GM12878 (cell line): Measurements from ENCODE around the gene PRC1. TPM values are rescaled to one million over a fixed set of nuclear protein-coding genes. Genes with fewer than 3 reads are reported as not detected.

Experiments used
- ATAC-seq: fragments of 200-7000 bp; cut with Tn5 transposase; 3 replicates; pipeline ENCODE4 v1.9.1; 2020; ENCODE audit warnings: mild to moderate bottlenecking, moderate library complexity
- BruUV-seq: library from RNA; stranded (reverse); fragments of 400-500 nt; replicated peaks from 2 replicates; lab custom pipeline; 2021; lab: Mats Ljungman, UMichigan
- CTCF ChIA-PET: fragments of 300-600 bp; sonication (Branson Sonifier 250); formaldehyde crosslinking; extraction: SDS; loops from one replicate; lab custom pipeline; 2021; ENCODE audit warnings: inconsistent platforms; lab: Yijun Ruan, JAX
- POLR2A ChIA-PET: fragments of 350-600 bp; formaldehyde crosslinking; extraction: SDS; loops from one replicate; lab custom pipeline; 2021; ENCODE audit warnings: inconsistent platforms; lab: Charles Lee
- RAD21 ChIA-PET: fragments of 300-600 bp; sonication (Branson Sonifier 250); formaldehyde crosslinking; loops from one replicate; lab custom pipeline; 2023; ENCODE audit warnings: antibody characterized with exemption; ENCODE audit not compliant: unreplicated experiment; lab: Charles Lee
- SMC1A ChIA-PET: fragments of 300-600 bp; sonication (Branson Sonifier 250); formaldehyde crosslinking; loops from one replicate; lab custom pipeline; 2023; ENCODE audit not compliant: unreplicated experiment, uncharacterized antibody; lab: Charles Lee
- DNase-seq: peaks from one replicate; pipeline ENCODE4 v3.0.0-alpha.2; 2011; ENCODE audit warnings: low read depth, low spot score
- FAIRE-seq: peaks from 3 replicates; lab custom pipeline; 2011; peaks lifted over from hg19 to GRCh38; lab: Jason Lieb, UNC
- H2AFZ ChIP-seq: 2 replicates; pipeline ENCODE4 v1.6.0; 2011; ENCODE audit warnings: low read depth, low read length, control low read depth; ENCODE audit not compliant: control insufficient read depth
- H3K27ac ChIP-seq: 2 replicates; pipeline ENCODE4 v1.5.1; 2011; ENCODE audit warnings: control low read depth; ENCODE audit not compliant: control insufficient read depth, insufficient read depth
- H3K27me3 ChIP-seq, 2 experiments: replicated peaks in 1 of 2; 2 replicates each; pipeline versions ENCODE4 v1.6.0 to v1.6.1; 2011; ENCODE audit warnings: low read length in 1 of 2; ENCODE audit not compliant: control insufficient read depth in 2 of 2, insufficient read depth in 2 of 2
- H3K36me3 ChIP-seq, 2 experiments: 2 replicates each; pipeline ENCODE4 v1.5.1; 2011; ENCODE audit warnings: low read length in 1 of 2; ENCODE audit not compliant: control insufficient read depth in 2 of 2, insufficient read depth in 2 of 2
- H3K4me1 ChIP-seq: 2 replicates; pipeline ENCODE4 v1.6.1; 2011; ENCODE audit warnings: mild to moderate bottlenecking, low read length, moderate library complexity, mixed read lengths; ENCODE audit not compliant: control insufficient read depth, insufficient read depth
- H3K4me2 ChIP-seq: 2 replicates; pipeline ENCODE4 v1.6.0; 2011; ENCODE audit warnings: control low read depth; ENCODE audit not compliant: control insufficient read depth, insufficient read depth
- H3K4me3 ChIP-seq: fragments of 200-600 bp; sonication (generic); 2 replicates; pipeline ENCODE4 v1.5.1; 2016
- H3K79me2 ChIP-seq: 2 replicates; pipeline ENCODE4 v1.6.0; 2011; ENCODE audit warnings: low read length; ENCODE audit not compliant: control insufficient read depth, insufficient read depth
- H3K9ac ChIP-seq: 2 replicates; pipeline ENCODE4 v1.8.0; 2011; ENCODE audit warnings: low read length, control low read depth, mixed read lengths; ENCODE audit not compliant: control insufficient read depth, insufficient read depth
- H3K9me3 ChIP-seq: replicated peaks from 3 replicates; pipeline ENCODE4 v1.5.1; 2011; ENCODE audit warnings: mild to moderate bottlenecking, low read length; ENCODE audit not compliant: control insufficient read depth, insufficient read depth
- H4K20me1 ChIP-seq: 2 replicates; pipeline ENCODE4 v1.6.0; 2011; ENCODE audit not compliant: control insufficient read depth, insufficient read depth
- POLR2A ChIP-seq: IDR thresholded peaks from 2 replicates; pipeline ENCODE4 v1.6.1; 2011; ENCODE audit warnings: low read depth, mild to moderate bottlenecking, low read length
- YBX1 ChIP-seq: fragments of 450-650 bp; IDR thresholded peaks from 2 replicates; pipeline ENCODE4 v1.6.1; 2016; ENCODE audit warnings: antibody characterized with exemption
- WGBS: methylation state at CpG from one replicate; pipeline ENCODE4 v1.1.6; 2016; ENCODE audit warnings: low lambda C conversion rate; ENCODE audit not compliant: insufficient replicate concordance, insufficient coverage; ENCODE audit errors: missing lambda C conversion rate; 5-methylcytosine and 5-hydroxymethylcytosine counted together
- in situ Hi-C: fragments of 300-500 bp; cut with MboI; formaldehyde crosslinking; loops from 9 replicates; pipeline ENCODE4 v1.14.3; 2018; ENCODE audit warnings: mixed read lengths
- intact Hi-C: fragments of 100-400 bp; cut with micrococcal nuclease; formaldehyde crosslinking; loops from one replicate; pipeline ENCODE4 v1.14.2; 2022; ENCODE audit not compliant: unreplicated experiment
- polyA plus RNA-seq, 11 experiments: library from polyadenylated mRNA; depleted of rRNA in 4 of 11; unstranded in 6 of 11; stranded (reverse) in 5 of 11; fragments of >200 nt; fragmentation: Nextera tagmentation in 4 of 11; fragmentation: Illumina TruSeq in 1 of 11; extraction: Ambion mirVana in 4 of 11; extraction: Trizol in 1 of 11; gene quantifications; 1 replicate in 1 of 11; 2 replicates in 10 of 11; pipeline versions ENCODE4 v1.2.1 to v1.2.3, GENCODE V29; 2011 to 2016; ENCODE audit warnings: inconsistent platforms in 2 of 11, missing spikeins in 2 of 11, low read depth in 1 of 11
- total RNA-seq, 4 experiments: library from RNA; depleted of rRNA in 3 of 4; stranded (reverse); fragments of >200 nt in 3 of 4; fragmentation: Illumina TruSeq in 1 of 4; extraction: Trizol in 1 of 4; gene quantifications; 2 replicates each; pipeline versions ENCODE4 v1.2.1 to v1.2.3, GENCODE V29; 2013 to 2021
- TF ChIP-seq, protein P1 (sequence below): fragments of 450-650 bp; IDR thresholded peaks from 2 replicates; pipeline ENCODE4 v1.6.1; 2018; ENCODE audit warnings: mild to moderate bottlenecking, low read depth, moderate library complexity; ENCODE audit not compliant: partially characterized antibody

PRC1 gene
- total and polyA plus RNA-seq, 10 of the 15 experiments (the other 5 are each of a cell fraction or from before 2014, with no cell fraction given): 100 to 241 (median 131) TPM

DNA sequence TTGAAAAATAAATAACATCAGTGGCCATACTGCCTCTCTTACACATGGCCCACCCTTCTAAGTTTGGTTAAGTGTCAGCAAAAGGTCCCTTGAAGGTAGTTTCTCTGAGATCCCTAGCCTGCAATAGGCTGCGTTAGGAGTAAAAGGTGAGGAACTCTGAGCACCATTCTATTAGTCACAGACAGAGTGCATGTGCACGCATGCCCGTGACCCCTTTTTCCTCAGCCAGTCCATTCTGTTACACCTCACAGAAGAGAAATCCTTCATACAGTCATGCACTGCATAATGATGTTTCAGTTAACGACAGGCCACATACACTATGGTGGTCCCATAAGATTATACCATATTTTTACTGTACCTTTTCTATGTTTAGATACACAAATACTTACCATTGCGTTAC is 27.1 kb downstream of the PRC1 start:
- Histone ChIP-seq H3K4me2 (no peak overlapping the region), H3K27me3 (no peaks in the 10 kb centered on the region), H3K79me2 (no peaks in the 10 kb centered on the region), H3K9ac (no peak overlapping the region), H3K9me3 (no peaks in the 10 kb centered on the region)
- ChIA-PET RAD21 (no interaction called here), POLR2A (interaction anchor here (0.6 to 1.2 kb wide), 2 partner anchors 12 to 69 kb away, joined by 3 to 6 read pairs; no protein-coding TSS in a partner anchor)
- no TSS peak for BruUV-seq
- in situ Hi-C loops (loop anchor here (25.0 kb wide), 1 partner anchor 1380 kb away; the partner anchor contains the start of gene TICRR), intact Hi-C loops (no loop called here)
- TF ChIP-seq, protein P1, sequence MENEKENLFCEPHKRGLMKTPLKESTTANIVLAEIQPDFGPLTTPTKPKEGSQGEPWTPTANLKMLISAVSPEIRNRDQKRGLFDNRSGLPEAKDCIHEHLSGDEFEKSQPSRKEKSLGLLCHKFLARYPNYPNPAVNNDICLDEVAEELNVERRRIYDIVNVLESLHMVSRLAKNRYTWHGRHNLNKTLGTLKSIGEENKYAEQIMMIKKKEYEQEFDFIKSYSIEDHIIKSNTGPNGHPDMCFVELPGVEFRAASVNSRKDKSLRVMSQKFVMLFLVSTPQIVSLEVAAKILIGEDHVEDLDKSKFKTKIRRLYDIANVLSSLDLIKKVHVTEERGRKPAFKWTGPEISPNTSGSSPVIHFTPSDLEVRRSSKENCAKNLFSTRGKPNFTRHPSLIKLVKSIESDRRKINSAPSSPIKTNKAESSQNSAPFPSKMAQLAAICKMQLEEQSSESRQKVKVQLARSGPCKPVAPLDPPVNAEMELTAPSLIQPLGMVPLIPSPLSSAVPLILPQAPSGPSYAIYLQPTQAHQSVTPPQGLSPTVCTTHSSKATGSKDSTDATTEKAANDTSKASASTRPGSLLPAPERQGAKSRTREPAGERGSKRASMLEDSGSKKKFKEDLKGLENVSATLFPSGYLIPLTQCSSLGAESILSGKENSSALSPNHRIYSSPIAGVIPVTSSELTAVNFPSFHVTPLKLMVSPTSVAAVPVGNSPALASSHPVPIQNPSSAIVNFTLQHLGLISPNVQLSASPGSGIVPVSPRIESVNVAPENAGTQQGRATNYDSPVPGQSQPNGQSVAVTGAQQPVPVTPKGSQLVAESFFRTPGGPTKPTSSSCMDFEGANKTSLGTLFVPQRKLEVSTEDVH: no peak
- TF ChIP-seq, all 136 proteins: peak for 0
- ATAC-seq (no peak), DNase-seq (no peak), FAIRE-seq (no peak)
- Histone ChIP-seq H3K4me3 (no peak overlapping the region), H4K20me1 (no peaks in the 10 kb centered on the region), H2AFZ (no peak overlapping the region), H3K27ac (no peak overlapping the region), H3K4me1 (no peaks in the 10 kb centered on the region), H3K36me3 (peaks cover 32 to 43% of the 10 kb centered on the region in 2 experiments)
- ChIA-PET SMC1A (no interaction called here), CTCF (interaction anchor here (1.2 to 2.6 kb wide), 2 partner anchors 11 kb away, joined by 5 to 12 read pairs; partner anchors contain the start of gene RCCD1)
- WGBS: over 99% methylated on average over 5 of the region's 5 CpGs

DNA sequence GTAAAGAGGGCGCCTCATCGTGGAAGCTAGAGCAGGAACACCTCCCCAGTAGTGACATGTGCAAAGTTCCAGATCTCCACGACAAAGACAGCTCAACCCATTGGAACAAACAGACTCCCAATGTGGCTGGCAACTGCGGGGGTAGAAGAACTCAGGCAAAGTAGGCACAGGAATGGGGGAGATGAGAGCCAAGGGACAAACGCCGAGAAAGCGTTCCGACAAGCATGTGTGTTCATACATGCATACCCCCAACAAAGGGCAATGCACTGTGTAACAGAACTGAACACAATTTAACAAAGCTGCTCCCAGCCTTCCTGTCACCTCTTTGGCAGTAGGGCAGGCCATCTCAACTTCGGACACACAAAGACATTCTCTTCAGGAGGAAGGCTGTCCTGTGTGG is 28.1 kb downstream of the PRC1 start:
- in situ Hi-C loops: loop anchor here (25.0 kb wide), 1 partner anchor 1379 kb away; the partner anchor contains the start of gene TICRR

More for the DNA sequence above, 28.1 kb downstream of the PRC1 start:
- DNase-seq (no peak), FAIRE-seq (no peak), ATAC-seq (no peak)
- Histone ChIP-seq H3K79me2 (no peaks in the 10 kb centered on the region), H3K9me3 (no peaks in the 10 kb centered on the region), H3K4me1 (no peaks in the 10 kb centered on the region), H3K4me3 (no peak overlapping the region), H3K4me2 (no peak overlapping the region), H3K27me3 (no peaks in the 10 kb centered on the region), H3K27ac (no peak overlapping the region), H4K20me1 (no peaks in the 10 kb centered on the region), H3K36me3 (peaks cover 39 to 49% of the 10 kb centered on the region in 2 experiments), H3K9ac (no peak overlapping the region), H2AFZ (no peak overlapping the region)
- TF ChIP-seq POLR2A (0 out of 2 replicates have a peak, but pooled peaks have one; percentile 20), YBX1 (no peak)
- ChIA-PET SMC1A (interaction anchor here (0.7 kb wide), 1 partner anchor 303 kb away, joined by 3 read pairs; no protein-coding TSS in a partner anchor), RAD21 (no interaction called here), POLR2A (interaction anchor here (1.2 kb wide), 1 partner anchor 13 kb away, joined by 6 read pairs; no protein-coding TSS in a partner anchor), CTCF (interaction anchor here (1.2 kb wide), 1 partner anchor 10 kb away, joined by 5 read pairs; no protein-coding TSS in a partner anchor)
- intact Hi-C loops: no loop called here
- WGBS: 96% methylated on average over 9 of the region's 9 CpGs
- BruUV-seq: no TSS peak
